Lower leg skin (tissue), 3 donors: ENCODE results near the gene RAD51B.

Experiments used
- CTCF ChIP-seq, 3 donors: fragments of 450-650 bp; IDR thresholded peaks; one replicate each; pipeline ENCODE4 v1.5.1; 2016; ENCODE audit warnings: antibody characterized with exemption in 3 of 3, mild to moderate bottlenecking in 3 of 3, moderate library complexity in 2 of 3
- POLR2A ChIP-seq, 2 donors: fragments of 450-650 bp; IDR thresholded peaks; one replicate each; pipeline ENCODE4 v1.6.1; 2016 to 2017; ENCODE audit warnings: antibody characterized with exemption in 2 of 2, mild to moderate bottlenecking in 1 of 2, moderate library complexity in 1 of 2

GRCh38 chr14:68132563-68133121 is 313.1 kb downstream of the RAD51B start:
- no peak for TF ChIP-seq CTCF (IDR thresholded peaks at IDR 0.05)
- TF ChIP-seq POLR2A (IDR thresholded peaks at IDR 0.05): no peak
